HT1080 (cell line): ENCODE measurements around the gene ST6GAL1. TPM values are rescaled to one million over a fixed set of nuclear protein-coding genes. Genes with fewer than 3 reads are reported as not detected.
"Not testable (repeated sequence)": the region's sequence is repeated elsewhere in the genome, so short reads cannot be mapped to it uniquely, and the experiment has no call there.

Source experiments
- DNase-seq: peaks from one replicate; pipeline ENCODE4 v3.0.0-alpha.2; 2015; ENCODE audit warnings: low read depth
- total RNA-seq: library from RNA; depleted of rRNA; stranded (reverse); fragments of >200 nt; shearing (Covaris generic); gene quantifications from 2 replicates; pipeline ENCODE4 v1.2.3, GENCODE V29; 2014

Gene ST6GAL1
- total RNA-seq, 1 experiment from 2014 or later, result 6.1 TPM

GRCh38 chr3:186991470-186991869 is 61.1 kb downstream of the ST6GAL1 start:
- no peak for DNase-seq

DNA sequence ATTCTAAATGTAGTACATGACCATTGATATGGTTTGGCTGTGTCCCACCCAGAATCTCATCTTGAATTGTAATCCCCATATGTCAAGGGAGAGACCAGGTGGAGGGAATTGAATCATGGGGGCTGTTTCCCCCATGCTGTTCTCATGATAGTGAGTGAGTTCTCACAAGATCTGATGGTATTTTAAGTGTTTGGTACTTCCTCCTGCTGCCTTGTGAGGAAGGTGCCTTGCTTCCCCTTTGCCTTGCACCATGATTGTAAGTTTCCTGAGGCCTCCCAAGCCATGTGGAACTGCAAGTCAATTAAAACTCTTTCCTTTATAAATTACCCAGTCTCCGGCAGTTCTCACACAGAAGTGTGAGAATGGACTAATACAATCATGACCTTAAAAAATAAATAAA is 61.8 kb downstream of the ST6GAL1 start:
- DNase-seq, result not testable (repeated sequence)

DNA sequence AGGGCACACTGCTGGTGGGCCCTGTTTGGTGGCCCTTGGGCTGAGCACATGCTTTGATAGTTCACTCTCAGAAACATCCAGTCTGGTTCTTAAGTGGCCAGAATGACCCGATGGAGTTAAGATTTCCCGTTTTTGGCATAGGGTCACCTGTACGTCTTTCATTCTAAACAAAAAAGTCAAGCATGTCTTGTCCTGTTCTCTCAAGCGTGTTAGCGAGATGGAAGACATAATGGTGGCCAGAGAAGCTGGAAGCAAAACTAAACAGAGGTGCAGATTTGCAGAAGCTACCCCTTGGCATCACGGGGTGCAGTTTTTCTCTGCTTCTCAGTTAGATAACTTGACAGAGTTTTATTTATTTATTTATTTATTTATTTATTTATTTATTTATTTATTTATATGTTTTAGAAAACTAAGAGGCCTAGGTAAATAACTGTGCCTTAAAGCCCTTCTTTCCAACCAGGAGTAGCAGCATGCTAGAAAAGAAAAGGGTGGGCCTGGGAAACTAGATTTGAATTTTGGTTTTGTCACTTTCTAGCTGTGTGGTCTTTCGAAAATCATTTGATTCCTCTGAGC is 63.0 kb downstream of the ST6GAL1 start:
- DNase-seq, result no peak

DNA sequence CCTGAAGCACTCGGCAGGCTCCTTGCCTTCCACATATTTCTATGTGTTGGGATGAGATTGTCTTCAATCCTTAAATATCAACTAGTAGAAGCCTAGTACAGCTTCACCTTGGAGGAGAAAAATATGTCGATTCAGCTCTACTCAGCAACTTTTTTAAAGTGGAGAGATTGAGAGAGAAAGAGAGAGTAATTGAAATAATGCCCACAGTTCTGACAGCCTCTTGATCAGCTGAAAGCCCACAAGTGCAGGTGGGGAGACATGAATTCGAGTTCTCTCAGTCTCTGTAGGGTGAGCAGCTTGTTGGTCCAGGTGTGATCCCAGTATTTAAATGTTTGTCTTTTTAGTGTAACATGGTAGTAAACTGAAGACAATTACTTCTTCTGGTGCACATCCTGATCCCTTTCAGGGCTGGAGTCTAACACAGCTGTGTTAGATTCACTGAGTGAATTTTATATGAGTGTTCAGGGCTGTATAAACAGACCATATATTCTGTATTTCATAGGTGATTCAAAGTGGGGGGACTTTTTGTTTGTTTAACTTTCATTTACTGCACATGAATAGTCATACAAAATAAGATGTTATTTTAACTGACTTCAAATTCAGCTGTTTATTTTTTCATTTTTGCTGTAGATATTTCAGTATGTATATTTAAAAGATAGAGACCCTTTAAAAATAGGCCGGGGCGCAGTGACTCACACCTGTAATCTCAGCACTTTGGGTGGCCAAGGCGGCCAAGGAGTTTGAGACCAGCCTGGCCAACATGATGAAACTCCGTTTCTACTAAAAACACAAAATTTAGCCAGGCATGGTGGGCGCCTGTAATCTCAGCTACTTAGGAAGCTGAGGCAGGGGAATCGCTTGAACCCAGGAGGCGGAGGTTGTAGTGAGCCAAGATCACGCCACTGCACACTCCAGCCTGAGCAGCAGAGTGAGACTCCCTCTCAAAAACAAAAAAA is 64.0 kb downstream of the ST6GAL1 start:
- DNase-seq, result no peak

DNA sequence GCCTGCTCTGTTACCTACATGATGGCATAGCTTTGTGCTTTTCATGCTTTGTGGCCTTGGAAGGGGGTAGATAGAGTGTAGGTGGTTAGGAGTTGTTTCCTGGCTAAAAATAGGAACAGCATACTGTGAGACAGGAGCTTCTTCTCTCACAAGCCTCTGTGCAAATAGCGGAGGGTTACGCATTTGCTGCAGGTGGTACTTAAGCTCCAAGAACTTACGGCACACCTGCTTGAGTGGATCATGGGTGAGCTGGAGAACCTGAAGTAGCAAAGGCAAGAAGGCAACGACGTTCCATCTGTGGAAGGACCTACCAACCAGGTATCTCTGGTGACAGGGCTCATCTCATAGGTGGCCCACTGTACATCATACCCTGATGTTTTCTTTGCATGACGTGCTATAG is 66.0 kb downstream of the ST6GAL1 start:
- no peak for DNase-seq

DNA sequence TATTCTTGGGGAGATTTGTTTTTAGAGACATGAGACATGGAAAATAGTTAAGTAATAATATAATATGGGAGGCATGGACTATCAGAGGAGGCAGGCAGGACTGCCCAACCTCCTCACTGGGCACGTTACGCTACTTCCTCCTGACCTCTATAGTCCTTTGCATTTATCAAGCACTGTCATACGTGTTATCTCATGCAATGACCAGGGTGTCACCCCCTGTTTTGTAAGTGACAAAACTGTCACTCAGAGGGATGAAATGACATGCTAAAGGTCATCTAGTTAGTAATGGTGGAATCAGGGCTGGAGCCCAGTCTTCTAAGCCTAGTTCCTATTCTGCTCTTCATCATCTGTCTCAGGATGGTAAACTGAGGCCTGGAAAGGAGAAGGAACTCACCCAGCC is 66.7 kb downstream of the ST6GAL1 start:
- no peak for DNase-seq

GRCh38 chr3:186997473-186997939 is 67.2 kb downstream of the ST6GAL1 start:
- no peak for DNase-seq

- no peak for DNase-seq
Observed at GRCh38 chr3:186998937-186999368, 68.6 kb downstream of the ST6GAL1 start.

- no peak for DNase-seq
Observed at GRCh38 chr3:187000711-187001151, 70.4 kb downstream of the ST6GAL1 start.

DNA sequence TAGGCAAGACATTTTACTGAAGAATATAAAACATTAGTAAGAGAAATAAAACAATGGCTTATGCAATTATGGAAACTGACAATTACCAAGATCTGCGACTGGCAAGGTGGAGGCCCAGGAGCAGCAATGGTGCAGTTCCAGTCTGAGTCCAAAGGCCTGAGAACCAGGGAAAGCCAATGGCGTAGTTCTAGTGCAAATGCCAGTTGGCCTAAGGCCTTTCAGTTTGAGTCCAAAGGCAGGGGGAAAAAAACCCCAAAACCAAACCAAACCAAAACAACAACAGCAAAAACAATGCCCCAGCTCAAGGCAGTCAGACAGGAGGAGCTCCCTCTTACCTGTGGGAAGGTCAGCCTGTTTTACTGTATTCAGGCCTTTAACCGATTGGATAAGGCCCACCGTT is 72.6 kb downstream of the ST6GAL1 start:
- DNase-seq, result no peak

DNA sequence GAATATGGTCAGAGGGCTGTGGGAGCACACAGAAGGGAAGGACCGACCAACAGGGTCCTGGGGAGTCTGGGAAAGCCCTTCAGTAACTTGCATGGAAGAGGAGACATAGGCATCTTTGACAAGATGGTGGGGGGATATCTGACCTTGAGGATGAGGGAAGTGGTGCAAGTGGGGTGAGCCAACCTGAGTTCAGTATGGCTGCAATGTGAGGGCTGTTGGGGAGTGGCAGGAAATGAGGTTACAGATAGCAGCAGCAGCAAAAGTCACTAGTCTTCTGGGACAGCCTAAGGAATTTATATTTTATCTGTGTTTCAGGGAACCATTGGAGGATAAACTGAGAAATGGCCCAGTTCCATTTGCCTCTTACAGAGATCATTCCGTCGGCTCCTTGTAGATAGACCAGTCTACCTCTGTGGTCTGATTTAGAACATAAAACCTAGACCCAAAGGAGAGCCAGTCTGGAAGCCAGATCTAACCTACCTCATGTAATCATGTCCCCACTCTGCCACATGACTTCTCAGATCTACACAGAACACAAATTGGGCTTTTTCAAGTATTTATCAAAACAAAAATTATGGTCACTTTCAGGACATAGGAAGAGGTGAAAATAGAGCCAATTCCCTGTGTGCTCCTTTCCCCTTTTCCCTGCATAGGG is 75.6 kb downstream of the ST6GAL1 start:
- DNase-seq, result no peak

GRCh38 chr3:187006864-187007630 is 76.7 kb downstream of the ST6GAL1 start:
- peak; percentile 29 for DNase-seq

DNA sequence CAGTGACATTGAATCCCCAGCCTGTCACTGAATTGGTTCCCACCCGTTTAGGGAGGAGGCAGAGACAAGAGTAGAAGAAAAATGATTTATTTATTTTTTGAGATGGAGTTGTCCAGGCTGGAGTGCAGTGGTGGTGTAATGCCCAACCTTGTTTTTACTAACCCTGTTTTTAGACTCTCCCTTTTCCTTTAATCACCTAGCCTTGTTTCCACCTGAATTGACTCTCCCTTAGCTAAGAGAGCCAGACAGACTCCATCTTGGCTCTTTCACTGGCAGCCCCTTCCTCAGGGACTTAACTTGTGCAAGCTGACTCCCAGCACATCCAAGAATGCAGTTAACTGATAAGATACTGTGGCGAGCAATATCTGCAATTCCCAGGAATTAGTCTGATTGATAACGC is 80.1 kb downstream of the ST6GAL1 start:
- not testable (repeated sequence) for DNase-seq

DNA sequence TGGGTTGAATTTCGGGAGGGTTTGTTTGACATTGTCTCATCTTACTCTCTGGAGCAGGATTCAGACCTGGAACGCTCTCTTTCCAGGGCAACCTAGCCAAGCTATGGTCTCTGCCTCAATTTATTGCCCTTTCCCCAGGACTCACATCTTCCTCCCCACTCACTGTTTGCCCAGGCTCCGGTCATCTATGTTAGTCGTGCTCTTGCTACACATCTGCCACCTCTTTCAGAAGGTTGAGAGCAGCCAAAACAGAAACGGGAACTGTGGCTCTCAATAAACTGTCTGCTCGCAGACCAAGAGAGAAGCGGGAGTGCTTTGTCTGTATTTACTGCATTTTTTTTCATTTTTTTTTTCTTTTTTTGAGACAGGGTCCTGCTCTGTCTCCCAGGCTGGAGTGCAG is 81.6 kb downstream of the ST6GAL1 start:
- DNase-seq, result no peak

DNA sequence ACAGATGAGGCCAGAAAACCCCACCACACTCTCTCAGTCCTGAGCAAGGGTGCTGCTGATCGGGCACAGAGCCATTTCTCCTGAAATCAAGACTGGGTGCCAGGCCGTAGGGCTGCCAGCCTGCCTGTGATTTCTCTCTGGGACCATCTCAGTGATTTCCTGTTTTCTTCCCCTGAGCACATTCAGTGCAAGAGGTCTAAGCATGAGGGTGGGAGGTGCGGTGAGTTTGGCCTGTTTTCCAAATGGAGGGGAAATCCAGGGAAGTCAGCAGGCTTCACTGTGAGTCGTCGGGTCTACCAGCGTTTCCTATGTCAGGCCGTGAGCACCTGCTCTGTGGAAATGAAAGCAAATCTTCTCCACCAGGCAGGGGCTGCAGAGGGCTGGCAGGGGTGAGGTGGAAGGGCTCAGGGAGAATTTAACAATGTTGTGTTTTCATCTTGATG is 82.3 kb downstream of the ST6GAL1 start:
- peak; percentile 23 for DNase-seq

DNA sequence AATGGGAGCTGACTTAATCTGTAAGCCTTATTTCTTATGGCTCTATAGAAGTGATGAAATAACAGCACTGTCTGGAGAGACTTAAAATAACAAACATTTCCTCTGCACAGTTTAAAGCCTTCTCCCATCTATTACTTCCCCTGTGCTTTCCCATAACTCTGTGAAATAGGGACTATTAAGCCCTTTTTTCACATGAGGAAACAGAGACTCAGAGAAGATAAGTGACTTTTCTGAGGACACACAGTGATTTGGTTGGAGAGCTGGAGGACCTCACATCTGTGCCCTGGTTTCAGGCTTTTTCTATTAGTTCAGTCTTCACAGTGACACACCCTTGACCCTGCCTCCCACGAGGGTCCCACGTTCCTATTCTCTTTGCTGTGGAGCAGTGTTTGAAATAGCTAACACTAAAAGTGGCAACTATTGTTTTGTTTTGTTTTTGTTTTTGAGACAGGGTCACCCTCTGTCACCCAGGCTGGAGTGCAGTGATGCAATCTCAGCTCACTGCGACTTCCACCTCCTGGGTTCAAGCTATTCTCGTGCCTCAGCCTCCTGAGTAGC is 82.9 kb downstream of the ST6GAL1 start:
- DNase-seq, result no peak

DNA sequence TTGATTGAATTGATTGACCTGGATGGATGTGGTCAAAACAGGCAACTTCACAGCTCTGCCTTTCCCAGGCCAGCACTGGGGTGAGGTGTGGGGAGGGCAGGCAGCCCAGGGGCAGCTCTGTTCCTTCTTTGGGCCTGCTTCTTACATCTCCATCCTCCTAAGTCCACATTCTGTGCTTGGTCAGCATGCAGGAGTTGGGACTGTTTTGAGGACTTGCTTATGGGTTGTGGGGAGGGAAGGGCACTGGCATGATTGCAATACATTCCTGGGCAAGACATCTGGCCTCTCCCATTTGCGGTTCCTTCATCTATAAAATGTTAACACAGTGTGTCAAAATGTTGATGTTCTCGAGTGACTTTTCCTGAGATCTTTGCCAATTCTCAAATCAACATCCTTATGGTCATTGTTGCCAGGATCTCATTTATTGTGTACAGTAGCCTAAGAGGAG is 84.1 kb downstream of the ST6GAL1 start:
- DNase-seq, result no peak

- peak; percentile 48 for DNase-seq
Observed at GRCh38 chr3:187015903-187016638, 85.7 kb downstream of the ST6GAL1 start.

GRCh38 chr3:187016639-187017345 is 86.5 kb downstream of the ST6GAL1 start:
- peak; percentile 68 for DNase-seq
